Lower leg skin (tissue), 4 donors: ENCODE results near the gene ASCL1. TPM values are rescaled to one million over a fixed set of nuclear protein-coding genes. Genes with fewer than 3 reads are reported as not detected.

Source experiments
- DNase-seq, 2 donors: peaks; one replicate each; pipeline ENCODE4 v3.0.0-alpha.2; 2019; ENCODE audit warnings: low spot score in 2 of 2
- H3K4me3 ChIP-seq: fragments of 200-600 bp; sonication (generic); 2 replicates; pipeline ENCODE4 v1.5.1; 2017; ENCODE audit warnings: mild to moderate bottlenecking, low read depth; ENCODE audit not compliant: poor library complexity, severe bottlenecking
- CTCF ChIP-seq, 3 donors: fragments of 450-650 bp; IDR thresholded peaks; one replicate each; pipeline ENCODE4 v1.5.1; 2016; ENCODE audit warnings: antibody characterized with exemption in 3 of 3, mild to moderate bottlenecking in 3 of 3, moderate library complexity in 2 of 3
- POLR2A ChIP-seq, 2 donors: fragments of 450-650 bp; IDR thresholded peaks; one replicate each; pipeline ENCODE4 v1.6.1; 2016 to 2017; ENCODE audit warnings: antibody characterized with exemption in 2 of 2, mild to moderate bottlenecking in 1 of 2, moderate library complexity in 1 of 2
- WGBS, 2 donors: methylation state at CpG; one replicate each; pipeline ENCODE4 v1.1.5; 2018; 5-methylcytosine and 5-hydroxymethylcytosine counted together
- intact Hi-C: fragments of 100-400 bp; cut with DNase I; formaldehyde crosslinking; loops from one replicate; pipeline ENCODE4 v1.15.0; 2023; ENCODE audit warnings: low total_unique reads
- total RNA-seq, 4 donors: library from RNA; depleted of rRNA; stranded (reverse); fragments of >200 nt; gene quantifications; one replicate each; pipeline ENCODE4 v1.1.0, GENCODE V29; 2016

The ASCL1 gene
- total RNA-seq, 4 donors from 2014 or later, result not detected

GRCh38 chr12:102927220-102927619 lies 30.3 kb upstream of the ASCL1 start:
- intact Hi-C loops, result no loop called here
- TF ChIP-seq CTCF (IDR thresholded peaks at IDR 0.05) (no peak), POLR2A (IDR thresholded peaks at IDR 0.05) (no peak)
- H3K4me3 ChIP-seq, result no peak overlapping the region
- no peak for DNase-seq

- WGBS, 2 donors, result 67 to 68% methylated on average over 1 of the region's 1 CpG
- intact Hi-C loops, result no loop called here
- no peak for DNase-seq
- TF ChIP-seq POLR2A (IDR thresholded peaks at IDR 0.05) (no peak), CTCF (IDR thresholded peaks at IDR 0.05) (no peak)
- H3K4me3 ChIP-seq, result no peak overlapping the region
These were observed 24.3 kb upstream of the ASCL1 start for GRCh38 chr12:102933168-102933567.

GRCh38 chr12:102939059-102939458 lies 18.4 kb upstream of the ASCL1 start:
- DNase-seq, result no peak
- TF ChIP-seq POLR2A (IDR thresholded peaks at IDR 0.05), result no peak
- intact Hi-C loops, result no loop called here
- 68% methylated on average over 2 of the region's 2 CpGs for WGBS, 2 donors
- H3K4me3 ChIP-seq, result no peak overlapping the region

GRCh38 chr12:102939670-102940222 lies 17.7 kb upstream of the ASCL1 start:
- 71 to 86% methylated on average over 2 of the region's 2 CpGs for WGBS, 2 donors
- no peak overlapping the region for H3K4me3 ChIP-seq
- intact Hi-C loops, result loop anchor here (10.0 kb wide), 1 partner anchor 615 kb away; no protein-coding TSS in a partner anchor
- no peak for DNase-seq
- TF ChIP-seq CTCF (IDR thresholded peaks at IDR 0.05), result no peak
- TF ChIP-seq POLR2A (IDR thresholded peaks at IDR 0.05), result no peak

GRCh38 chr12:102946042-102946441 lies 11.4 kb upstream of the ASCL1 start:
- TF ChIP-seq POLR2A (IDR thresholded peaks at IDR 0.05), result no peak
- TF ChIP-seq CTCF (IDR thresholded peaks at IDR 0.05), result no peak
- DNase-seq, result no peak
- WGBS, 2 donors, result 19 to 41% methylated on average over 2 of the region's 2 CpGs
- no peak overlapping the region for H3K4me3 ChIP-seq
- intact Hi-C loops, result loop anchor here (10.0 kb wide), 1 partner anchor 609 kb away; no protein-coding TSS in a partner anchor

- no peak overlapping the region for H3K4me3 ChIP-seq
- 4 to 5% methylated on average over 11 of the region's 11 CpGs for WGBS, 2 donors
- TF ChIP-seq CTCF (IDR thresholded peaks at IDR 0.05) (no peak), POLR2A (IDR thresholded peaks at IDR 0.05) (no peak)
- DNase-seq, result peak in 1 of 2 donors; percentile 23
- intact Hi-C loops, result loop anchor here (10.0 kb wide), 1 partner anchor 606 kb away; no protein-coding TSS in a partner anchor
These were observed 8.5 kb upstream of the ASCL1 start for GRCh38 chr12:102948941-102949352.
